CD14-positive monocyte (primary cell): Measurements from ENCODE around the gene HSPG2. TPM values are rescaled to one million over a fixed set of nuclear protein-coding genes. Genes with fewer than 3 reads are reported as not detected.
"Not testable (repeated sequence)": the region's sequence is repeated elsewhere in the genome, so short reads cannot be mapped to it uniquely, and the experiment has no call there.

ENCODE experiments used
- DNase-seq, 3 donors: peaks; one replicate each; pipeline ENCODE4 v3.0.0-alpha.2; 2011 to 2022
- H2AFZ ChIP-seq: 2 replicates; pipeline ENCODE4 v1.6.0; 2012; ENCODE audit warnings: mild to moderate bottlenecking, low read depth, low read length, inconsistent platforms; ENCODE audit not compliant: insufficient read depth, poor library complexity, severe bottlenecking
- H3K27ac ChIP-seq, 2 donors: 1 replicate in 1 of 2; 2 replicates in 1 of 2; pipeline ENCODE4 v1.5.1; 2012 to 2013; ENCODE audit warnings: low read length in 2 of 2, control low read depth in 1 of 2, inconsistent platforms in 1 of 2, low read depth in 1 of 2, mild to moderate bottlenecking in 1 of 2
- H3K27me3 ChIP-seq, 2 donors: one replicate each; pipeline versions ENCODE4 v1.6.0 to v1.6.1; 2011 to 2013; ENCODE audit warnings: low read length in 2 of 2; ENCODE audit not compliant: control insufficient read depth in 2 of 2, insufficient read depth in 2 of 2
- H3K36me3 ChIP-seq, 2 donors: replicated peaks in 1 of 2; 1 replicate in 1 of 2; 2 replicates in 1 of 2; pipeline versions ENCODE4 v1.5.1 to v1.6.1; 2012 to 2013; ENCODE audit warnings: low read length in 2 of 2, control low read depth in 1 of 2, inconsistent platforms in 1 of 2, mild to moderate bottlenecking in 1 of 2; ENCODE audit not compliant: insufficient read depth in 2 of 2, control insufficient read depth in 1 of 2
- H3K4me1 ChIP-seq, 2 donors: 1 replicate in 1 of 2; 2 replicates in 1 of 2; pipeline versions ENCODE4 v1.5.1 to v1.6.1; 2012 to 2013; ENCODE audit warnings: low read length in 2 of 2, control low read depth in 1 of 2, inconsistent platforms in 1 of 2, mild to moderate bottlenecking in 1 of 2, moderate library complexity in 1 of 2; ENCODE audit not compliant: insufficient read depth in 2 of 2, control insufficient read depth in 1 of 2
- H3K4me2 ChIP-seq: replicated peaks from 2 replicates; pipeline ENCODE3; 2012; ENCODE audit warnings: low read length, moderate library complexity, mild to moderate bottlenecking; ENCODE audit not compliant: poor library complexity, severe bottlenecking; ENCODE audit errors: extremely low read depth
- H3K4me3 ChIP-seq, 3 experiments: fragments of 200-600 bp in 1 of 3; sonication (generic) in 1 of 3; replicated peaks in 1 of 3; 1 replicate in 2 of 3; 2 replicates in 1 of 3; pipeline ENCODE4 v1.5.1; 2011 to 2013; ENCODE audit warnings: low read length in 3 of 3, mild to moderate bottlenecking in 3 of 3, control low read depth in 2 of 3, low read depth in 2 of 3, inconsistent platforms in 1 of 3, moderate library complexity in 1 of 3
- H3K79me2 ChIP-seq: 2 replicates; pipeline ENCODE4 v1.6.0; 2012; ENCODE audit warnings: mild to moderate bottlenecking, control low read depth, inconsistent platforms, low read length, moderate library complexity; ENCODE audit not compliant: insufficient read depth
- H3K9ac ChIP-seq: 2 replicates; pipeline ENCODE4 v1.6.0; 2017; ENCODE audit warnings: low read length, mild to moderate bottlenecking; ENCODE audit not compliant: insufficient read depth, poor library complexity, severe bottlenecking
- H3K9me3 ChIP-seq, 2 donors: replicated peaks in 1 of 2; 1 replicate in 1 of 2; 2 replicates in 1 of 2; pipeline versions ENCODE4 v1.5.1 to v1.6.1; 2012 to 2013; ENCODE audit warnings: low read length in 2 of 2, control low read depth in 1 of 2; ENCODE audit not compliant: control insufficient read depth in 1 of 2, insufficient read depth in 1 of 2
- H4K20me1 ChIP-seq: 2 replicates; pipeline ENCODE4 v1.6.0; 2012; ENCODE audit warnings: mild to moderate bottlenecking, low read length, control low read depth, moderate library complexity; ENCODE audit not compliant: insufficient read depth
- H3K27ac Mint-ChIP-seq, 7 donors: one replicate each; pipeline ENCODE4 v1.8.0; 2020; ENCODE audit warnings: mild to moderate bottlenecking in 7 of 7, mixed read lengths in 7 of 7, moderate library complexity in 6 of 7, inconsistent platforms in 2 of 7
- H3K27me3 Mint-ChIP-seq, 3 donors: one replicate each; pipeline ENCODE4 v1.8.0; 2021 to 2022; ENCODE audit warnings: low read depth in 3 of 3, mild to moderate bottlenecking in 3 of 3, mixed read lengths in 3 of 3, moderate library complexity in 3 of 3, inconsistent platforms in 1 of 3
- H3K36me3 Mint-ChIP-seq, 2 donors: one replicate each; pipeline ENCODE4 v1.8.0; 2020; ENCODE audit warnings: mixed read lengths in 2 of 2, inconsistent platforms in 1 of 2, mild to moderate bottlenecking in 1 of 2
- H3K4me1 Mint-ChIP-seq: one replicate; pipeline ENCODE4 v1.8.0; 2020; ENCODE audit warnings: mild to moderate bottlenecking, mixed read lengths
- H3K4me3 Mint-ChIP-seq, 2 donors: one replicate each; pipeline ENCODE4 v1.8.0; 2020; ENCODE audit warnings: mild to moderate bottlenecking in 2 of 2, mixed read lengths in 2 of 2, moderate library complexity in 1 of 2
- H3K9me3 Mint-ChIP-seq, 7 donors: one replicate each; pipeline ENCODE4 v1.8.0; 2020 to 2022; ENCODE audit warnings: mixed read lengths in 7 of 7, mild to moderate bottlenecking in 6 of 7, moderate library complexity in 6 of 7, inconsistent platforms in 2 of 7
- WGBS: methylation state at CpG from one replicate; pipeline ENCODE4 v1.1.5; 2013; ENCODE audit warnings: missing lambda C conversion rate; ENCODE audit not compliant: insufficient coverage; 5-methylcytosine and 5-hydroxymethylcytosine counted together
- intact Hi-C, 2 donors: fragments of 100-400 bp; cut with micrococcal nuclease; formaldehyde crosslinking; loops; one replicate each; pipeline versions ENCODE4 v1.15.0 to v1.15.1; 2023
- polyA plus RNA-seq, 3 donors: library from polyadenylated mRNA; depleted of rRNA in 1 of 3; unstranded in 2 of 3; stranded (reverse) in 1 of 3; fragments of 300-500 nt in 2 of 3; fragments of >200 nt in 1 of 3; fragmentation: Illumina TruSeq in 2 of 3; gene quantifications; 1 replicate in 2 of 3; 2 replicates in 1 of 3; pipeline ENCODE4 v1.2.3, GENCODE V29; 2012 to 2021
- TF ChIP-seq, protein P1 (sequence below): fragments of 200-600 bp; IDR thresholded peaks from one replicate; pipeline ENCODE4 v1.8.0; 2022; ENCODE audit warnings: antibody characterized with exemption, mild to moderate bottlenecking

The HSPG2 gene
- polyA plus RNA-seq, 3 donors = 0.44 TPM; not detected in 2

DNA sequence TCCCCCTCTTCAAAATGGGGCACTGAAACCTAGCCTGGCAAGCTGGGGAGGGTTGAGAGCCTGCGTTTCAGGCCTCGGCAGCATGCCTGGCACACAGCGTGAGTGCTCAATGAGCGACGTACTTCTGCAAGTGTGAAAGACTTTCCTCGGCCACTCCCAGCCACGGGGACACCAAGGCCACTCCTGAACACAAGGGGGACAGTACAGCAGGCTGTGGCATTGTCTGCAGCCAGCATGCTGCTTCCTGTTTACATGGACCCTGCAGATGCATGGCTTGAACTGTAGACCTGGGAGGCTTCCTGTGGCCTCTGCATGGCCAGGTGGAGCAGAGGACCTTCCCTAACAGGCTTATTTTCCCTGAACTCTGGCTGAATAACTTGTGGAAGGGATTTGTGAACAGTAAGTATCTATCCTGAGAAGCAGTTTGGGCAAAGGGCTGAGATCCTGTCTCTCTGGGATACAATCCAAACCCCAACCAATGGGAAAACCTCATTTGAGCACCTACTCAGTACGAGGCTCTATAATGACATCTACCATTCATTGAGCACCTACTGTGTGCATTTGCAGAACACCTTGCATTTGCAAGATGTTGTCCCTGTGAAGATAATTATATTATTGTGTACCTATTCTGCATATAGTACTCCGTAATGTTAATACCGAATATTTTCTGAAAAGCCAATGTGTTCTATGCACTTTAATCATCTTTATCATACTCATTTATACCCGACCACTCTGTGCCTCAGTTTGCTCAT, 9.9 kb upstream of the HSPG2 start:
- Histone ChIP-seq H3K4me2 (no peak overlapping the region), H3K27me3 (no peaks in the 10 kb centered on the region), H3K4me1 (no peaks in the 10 kb centered on the region), H3K4me3 (no peak overlapping the region), H3K79me2 (no peaks in the 10 kb centered on the region), H3K27ac (no peak overlapping the region), H3K9me3 (no peaks in the 10 kb centered on the region), H4K20me1 (no peaks in the 10 kb centered on the region), H3K36me3 (no peaks in the 10 kb centered on the region), H2AFZ (no peak overlapping the region), H3K9ac (no peak overlapping the region)
- intact Hi-C loops = no loop called here
- Mint-ChIP-seq H3K36me3 (no peaks in the 10 kb centered on the region), H3K9me3 (peaks cover 0 to 3% (median 0%) of the 10 kb centered on the region in 7 donors), H3K4me3 (no peak overlapping the region), H3K27ac (no peak overlapping the region), H3K27me3 (peaks cover 0 to 2% (median 0%) of the 10 kb centered on the region in 3 donors), H3K4me1 (no peaks in the 10 kb centered on the region)
- no peak for DNase-seq
- WGBS = 56% methylated on average over 7 of the region's 11 CpGs
- TF ChIP-seq, protein P1, sequence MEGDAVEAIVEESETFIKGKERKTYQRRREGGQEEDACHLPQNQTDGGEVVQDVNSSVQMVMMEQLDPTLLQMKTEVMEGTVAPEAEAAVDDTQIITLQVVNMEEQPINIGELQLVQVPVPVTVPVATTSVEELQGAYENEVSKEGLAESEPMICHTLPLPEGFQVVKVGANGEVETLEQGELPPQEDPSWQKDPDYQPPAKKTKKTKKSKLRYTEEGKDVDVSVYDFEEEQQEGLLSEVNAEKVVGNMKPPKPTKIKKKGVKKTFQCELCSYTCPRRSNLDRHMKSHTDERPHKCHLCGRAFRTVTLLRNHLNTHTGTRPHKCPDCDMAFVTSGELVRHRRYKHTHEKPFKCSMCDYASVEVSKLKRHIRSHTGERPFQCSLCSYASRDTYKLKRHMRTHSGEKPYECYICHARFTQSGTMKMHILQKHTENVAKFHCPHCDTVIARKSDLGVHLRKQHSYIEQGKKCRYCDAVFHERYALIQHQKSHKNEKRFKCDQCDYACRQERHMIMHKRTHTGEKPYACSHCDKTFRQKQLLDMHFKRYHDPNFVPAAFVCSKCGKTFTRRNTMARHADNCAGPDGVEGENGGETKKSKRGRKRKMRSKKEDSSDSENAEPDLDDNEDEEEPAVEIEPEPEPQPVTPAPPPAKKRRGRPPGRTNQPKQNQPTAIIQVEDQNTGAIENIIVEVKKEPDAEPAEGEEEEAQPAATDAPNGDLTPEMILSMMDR = no peak

DNA sequence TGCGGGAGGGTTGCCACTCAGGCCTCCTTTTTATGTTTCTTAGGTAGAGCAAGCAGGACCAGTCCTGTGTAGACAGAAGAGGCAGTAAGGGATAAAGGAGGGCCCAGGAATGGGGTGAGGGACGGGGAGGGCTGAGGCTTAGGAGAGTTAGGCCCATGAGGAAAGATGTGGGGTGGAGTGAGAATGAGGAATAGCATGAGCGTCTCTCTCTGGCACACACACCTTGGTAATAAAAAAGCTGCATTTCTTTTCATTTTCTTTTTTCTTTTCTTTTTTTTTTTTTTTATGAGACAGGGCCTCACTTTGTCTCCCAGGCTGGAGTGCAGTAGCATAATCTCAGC, 7.6 kb upstream of the HSPG2 start:
- no peaks in the 10 kb centered on the region for H3K9me3 ChIP-seq
- H3K27me3 ChIP-seq = no peaks in the 10 kb centered on the region
- H3K79me2 ChIP-seq = no peaks in the 10 kb centered on the region
- Mint-ChIP-seq H3K27ac (no peak overlapping the region), H3K4me3 (no peak overlapping the region), H3K9me3 (no peaks in the 10 kb centered on the region), H3K4me1 (peaks cover 8% of the 10 kb centered on the region), H3K27me3 (peaks cover 0 to 2% (median 0%) of the 10 kb centered on the region in 3 donors), H3K36me3 (no peaks in the 10 kb centered on the region)
- no peaks in the 10 kb centered on the region for H3K36me3 ChIP-seq
- H3K9ac ChIP-seq = no peak overlapping the region
- H3K4me2 ChIP-seq = no peak overlapping the region
- 0% methylated on average over 1 of the region's 3 CpGs for WGBS
- DNase-seq = no peak
- H2AFZ ChIP-seq = no peak overlapping the region
- H4K20me1 ChIP-seq = no peaks in the 10 kb centered on the region
- intact Hi-C loops = no loop called here
- H3K4me3 ChIP-seq = no peak overlapping the region
- peaks cover 7 to 8% of the 10 kb centered on the region in 2 donors for H3K4me1 ChIP-seq
- H3K27ac ChIP-seq = no peak overlapping the region
- TF ChIP-seq, protein P1 = no peak

GRCh38 chr1:21942959-21943640, 6.0 kb upstream of the HSPG2 start:
- intact Hi-C loops, H4K20me1 ChIP-seq, H3K4me2 ChIP-seq, H3K27me3 ChIP-seq, H3K27ac Mint-ChIP-seq, H3K36me3 Mint-ChIP-seq, H3K4me3 ChIP-seq, DNase-seq, H3K9me3 Mint-ChIP-seq, H3K79me2 ChIP-seq, H3K36me3 ChIP-seq, H2AFZ ChIP-seq, H3K9me3 ChIP-seq, H3K27ac ChIP-seq, H3K27me3 Mint-ChIP-seq, H3K9ac ChIP-seq, H3K4me3 Mint-ChIP-seq: not testable (repeated sequence)
- peaks cover 15 to 21% of the 10 kb centered on the region in 2 donors for H3K4me1 ChIP-seq
- 91% methylated on average over 13 of the region's 19 CpGs for WGBS
- H3K4me1 Mint-ChIP-seq = peaks cover 20% of the 10 kb centered on the region
